H9 (cell line): Measurements from ENCODE around the gene WDR20. TPM values are rescaled to one million over a fixed set of nuclear protein-coding genes. Genes with fewer than 3 reads are reported as not detected.

Experiments
- DNase-seq: peaks from one replicate; pipeline ENCODE4 v3.0.0-alpha.2; 2017
- H2AFZ ChIP-seq: one replicate; pipeline ENCODE4 v1.6.1; 2013; ENCODE audit warnings: mild to moderate bottlenecking, low read length, control low read depth, moderate library complexity
- H2AK5ac ChIP-seq: 2 replicates; pipeline ENCODE4 v1.6.1; 2013; ENCODE audit warnings: low read length, control low read depth, mixed read lengths; ENCODE audit not compliant: insufficient read length
- H2BK120ac ChIP-seq: one replicate; pipeline ENCODE4 v1.6.1; 2013; ENCODE audit warnings: low read depth, mild to moderate bottlenecking, low read length, control low read depth, inconsistent platforms; ENCODE audit not compliant: poor library complexity, severe bottlenecking
- H2BK12ac ChIP-seq: 2 replicates; pipeline ENCODE4 v1.6.1; 2013; ENCODE audit warnings: low read length, control low read depth, mixed read lengths, low read depth; ENCODE audit not compliant: insufficient read length
- H2BK15ac ChIP-seq: 2 replicates; pipeline ENCODE4 v1.6.1; 2013; ENCODE audit warnings: low read depth, low read length, control low read depth
- H2BK20ac ChIP-seq: one replicate; pipeline ENCODE4 v1.6.1; 2013; ENCODE audit warnings: low read depth, mild to moderate bottlenecking, low read length, control low read depth, inconsistent platforms; ENCODE audit not compliant: poor library complexity, severe bottlenecking
- H2BK5ac ChIP-seq: 2 replicates; pipeline ENCODE4 v1.6.1; 2013; ENCODE audit warnings: low read length, control low read depth, mixed read lengths; ENCODE audit not compliant: insufficient read length
- H3K14ac ChIP-seq: 2 replicates; pipeline ENCODE4 v1.6.1; 2013; ENCODE audit warnings: low read length, control low read depth; ENCODE audit not compliant: insufficient read depth
- H3K18ac ChIP-seq: 2 replicates; pipeline ENCODE4 v1.6.1; 2013; ENCODE audit warnings: low read depth, mild to moderate bottlenecking, mixed read lengths, low read length, control low read depth; ENCODE audit not compliant: insufficient read length
- H3K23ac ChIP-seq: 2 replicates; pipeline ENCODE4 v1.6.1; 2013; ENCODE audit warnings: low read length, control low read depth, mixed read lengths, low read depth; ENCODE audit not compliant: insufficient read length
- H3K23me2 ChIP-seq: 2 replicates; pipeline ENCODE4 v1.6.1; 2013; ENCODE audit warnings: low read depth, mild to moderate bottlenecking, mixed read lengths, low read length, control low read depth; ENCODE audit not compliant: insufficient read length, poor library complexity, severe bottlenecking
- H3K27ac ChIP-seq: 2 replicates; pipeline ENCODE4 v1.5.1; 2013; ENCODE audit warnings: low read length, control low read depth, mixed read lengths, low read depth; ENCODE audit not compliant: insufficient read length
- H3K27me3 ChIP-seq: 2 replicates; pipeline ENCODE4 v1.6.1; 2013; ENCODE audit warnings: low read length, control low read depth, inconsistent platforms; ENCODE audit not compliant: insufficient read depth
- H3K4ac ChIP-seq: 2 replicates; pipeline ENCODE4 v1.6.1; 2013; ENCODE audit warnings: low read depth, mild to moderate bottlenecking, control low read depth, inconsistent platforms, low read length, moderate library complexity
- H3K4me1 ChIP-seq: 2 replicates; pipeline ENCODE4 v1.6.1; 2013; ENCODE audit warnings: low read length, control low read depth, inconsistent platforms; ENCODE audit not compliant: insufficient read depth
- H3K4me2 ChIP-seq: 2 replicates; pipeline ENCODE4 v1.6.1; 2013; ENCODE audit warnings: low read length, control low read depth, mixed read lengths; ENCODE audit not compliant: insufficient read length, insufficient read depth
- H3K56ac ChIP-seq: 2 replicates; pipeline ENCODE4 v1.6.1; 2013; ENCODE audit warnings: low read depth, mild to moderate bottlenecking, mixed read lengths, low read length, control low read depth; ENCODE audit not compliant: insufficient read length
- H3K79me1 ChIP-seq: 2 replicates; pipeline ENCODE4 v1.6.1; 2013; ENCODE audit warnings: low read depth, mild to moderate bottlenecking, moderate library complexity, low read length, control low read depth, inconsistent platforms; ENCODE audit not compliant: insufficient read depth, poor library complexity, severe bottlenecking
- H3K79me2 ChIP-seq: 2 replicates; pipeline ENCODE4 v1.6.1; 2013; ENCODE audit warnings: low read length, control low read depth, inconsistent platforms; ENCODE audit not compliant: insufficient read depth
- H3K9ac ChIP-seq: 2 replicates; pipeline ENCODE4 v1.6.1; 2013; ENCODE audit warnings: low read length, control low read depth, mixed read lengths; ENCODE audit not compliant: insufficient read length; ENCODE audit errors: extremely low read depth
- H3K9me3 ChIP-seq: one replicate; pipeline ENCODE4 v1.6.1; 2013; ENCODE audit warnings: low read depth, low read length, inconsistent platforms; ENCODE audit not compliant: control insufficient read depth
- H3T11ph ChIP-seq: one replicate; pipeline ENCODE4 v1.6.1; 2013; ENCODE audit warnings: mild to moderate bottlenecking, low read length, control low read depth, inconsistent platforms
- H4K20me1 ChIP-seq: one replicate; pipeline ENCODE4 v1.6.1; 2013; ENCODE audit not compliant: control insufficient read depth, insufficient read length, insufficient read depth
- H4K5ac ChIP-seq: 2 replicates; pipeline ENCODE4 v1.6.1; 2013; ENCODE audit warnings: low read depth, mild to moderate bottlenecking, mixed read lengths, low read length, control low read depth; ENCODE audit not compliant: insufficient read length
- H4K8ac ChIP-seq: replicated peaks from 2 replicates; pipeline ENCODE4 v1.6.1; 2013; ENCODE audit warnings: low read length, control low read depth, mixed read lengths, low read depth; ENCODE audit not compliant: insufficient read length
- H4K91ac ChIP-seq: 2 replicates; pipeline ENCODE4 v1.6.1; 2013; ENCODE audit warnings: low read depth, mild to moderate bottlenecking, moderate library complexity, mixed read lengths, low read length, control low read depth; ENCODE audit not compliant: insufficient read length
- H3K27ac Mint-ChIP-seq, 3 experiments: 2 replicates in 2 of 3; 3 replicates in 1 of 3; pipeline ENCODE4 v1.8.0; 2020 to 2021; ENCODE audit warnings: mixed read lengths in 3 of 3, mild to moderate bottlenecking in 1 of 3, moderate library complexity in 1 of 3
- H3K27me3 Mint-ChIP-seq: 2 replicates; pipeline ENCODE4 v1.8.0; 2021; ENCODE audit warnings: low read depth, mild to moderate bottlenecking, moderate library complexity, mixed read lengths
- H3K36me3 Mint-ChIP-seq, 3 experiments: 2 replicates in 2 of 3; 3 replicates in 1 of 3; pipeline ENCODE4 v1.8.0; 2020 to 2021; ENCODE audit warnings: low read depth in 3 of 3, mixed read lengths in 3 of 3; ENCODE audit not compliant: insufficient read depth in 1 of 3
- H3K4me1 Mint-ChIP-seq, 2 experiments: 2 replicates each; pipeline ENCODE4 v1.8.0; 2020; ENCODE audit warnings: mixed read lengths in 2 of 2
- H3K4me3 Mint-ChIP-seq, 2 experiments: 2 replicates in 1 of 2; 3 replicates in 1 of 2; pipeline ENCODE4 v1.8.0; 2020 to 2021; ENCODE audit warnings: mild to moderate bottlenecking in 2 of 2, mixed read lengths in 2 of 2, moderate library complexity in 1 of 2
- H3K9me3 Mint-ChIP-seq, 2 experiments: 2 replicates in 1 of 2; 3 replicates in 1 of 2; pipeline ENCODE4 v1.8.0; 2020; ENCODE audit warnings: mild to moderate bottlenecking in 2 of 2, mixed read lengths in 2 of 2, moderate library complexity in 1 of 2
- CTCF ChIP-seq: fragments of 200-600 bp; sonication (generic); conservative IDR thresholded peaks from 3 replicates; pipeline ENCODE4 v1.8.0; 2021; ENCODE audit warnings: antibody characterized with exemption, mild to moderate bottlenecking
- WGBS: extraction: QIAGEN DNeasy Blood & Tissue Kit; methylation state at CpG from one replicate; pipeline ENCODE4 v1.1.7; 2013; ENCODE audit warnings: missing lambda C conversion rate, low lambda C conversion rate, mixed read lengths; ENCODE audit not compliant: insufficient read length; ENCODE audit errors: extremely low coverage; 5-methylcytosine and 5-hydroxymethylcytosine counted together
- total RNA-seq: library from RNA; stranded (reverse); gene quantifications from 2 replicates; pipeline ENCODE4 v1.2.1, GENCODE V29; 2021

Gene WDR20
- total RNA-seq, 1 experiment from 2014 or later: 31.6 TPM

GRCh38 chr14:102215071-102215470 lies 75.4 kb downstream of the WDR20 start:
- H3K79me1 ChIP-seq: no peaks in the 10 kb centered on the region
- no peaks in the 10 kb centered on the region for H3K79me2 ChIP-seq
- H3K27ac Mint-ChIP-seq: no peak overlapping the region
- no peak overlapping the region for H2BK15ac ChIP-seq
- H3K4me3 Mint-ChIP-seq: no peak overlapping the region
- H3K14ac ChIP-seq: no peak overlapping the region
- no peak overlapping the region for H3K23ac ChIP-seq
- H3K4me1 ChIP-seq: no peaks in the 10 kb centered on the region
- H3T11ph ChIP-seq: no peak overlapping the region
- no peaks in the 10 kb centered on the region; a peak in 4 of 7 replicates for H3K36me3 Mint-ChIP-seq
- no CpG with 5 or more reads among the region's 12 CpGs for WGBS
- H3K4ac ChIP-seq: no peak overlapping the region
- H3K9ac ChIP-seq: no peak overlapping the region
- no peaks in the 10 kb centered on the region for H3K27me3 ChIP-seq
- H3K27ac ChIP-seq: no peak overlapping the region
- no peak overlapping the region for H3K18ac ChIP-seq
- H3K4me1 Mint-ChIP-seq: peaks cover 9 to 26% of the 10 kb centered on the region in 2 experiments
- H2AFZ ChIP-seq: no peak overlapping the region
- no peaks in the 10 kb centered on the region for H3K9me3 ChIP-seq
- H2AK5ac ChIP-seq: no peak overlapping the region
- H3K56ac ChIP-seq: no peak overlapping the region
- no peaks in the 10 kb centered on the region for H3K23me2 ChIP-seq
- H4K8ac ChIP-seq: no peak overlapping the region
- no peak for TF ChIP-seq CTCF
- H2BK120ac ChIP-seq: no peak overlapping the region
- H3K4me2 ChIP-seq: no peak overlapping the region
- H3K27me3 Mint-ChIP-seq: no peaks in the 10 kb centered on the region
- H2BK12ac ChIP-seq: no peak overlapping the region
- H3K9me3 Mint-ChIP-seq: no peaks in the 10 kb centered on the region
- no peaks in the 10 kb centered on the region for H4K20me1 ChIP-seq
- H4K5ac ChIP-seq: no peak overlapping the region
- no peak for DNase-seq
- no peak overlapping the region for H2BK5ac ChIP-seq
- no peak overlapping the region for H4K91ac ChIP-seq
- H2BK20ac ChIP-seq: no peak overlapping the region
